Astrocyte (in vitro differentiated cells and primary cell): ENCODE data around the gene MYO19. TPM values are rescaled to one million over a fixed set of nuclear protein-coding genes. Genes with fewer than 3 reads are reported as not detected.
"Not testable (repeated sequence)": the region's sequence is repeated elsewhere in the genome, so short reads cannot be mapped to it uniquely, and the experiment has no call there.

Experiments used
- DNase-seq: peaks from one replicate; pipeline ENCODE4 v3.0.0-alpha.2; 2010; ENCODE audit warnings: low read depth
- FAIRE-seq: peaks from 2 replicates; lab custom pipeline; 2011; peaks lifted over from hg19 to GRCh38; lab: Jason Lieb, UNC
- H2AFZ ChIP-seq: 2 replicates; pipeline ENCODE4 v1.6.0; 2012; ENCODE audit warnings: low read depth, low read length, inconsistent platforms
- H3K27ac ChIP-seq: 2 replicates; pipeline ENCODE4 v1.5.1; 2011; ENCODE audit warnings: low read depth, low read length, inconsistent platforms
- H3K27me3 ChIP-seq: 2 replicates; pipeline ENCODE4 v1.6.0; 2011; ENCODE audit warnings: low read length, inconsistent platforms; ENCODE audit not compliant: insufficient read depth
- H3K36me3 ChIP-seq: 2 replicates; pipeline ENCODE4 v1.5.1; 2011; ENCODE audit warnings: low read length, inconsistent platforms; ENCODE audit not compliant: insufficient read depth
- H3K4me1 ChIP-seq: 2 replicates; pipeline ENCODE4 v1.5.1; 2011; ENCODE audit warnings: low read length, inconsistent platforms; ENCODE audit not compliant: insufficient read depth
- H3K4me2 ChIP-seq: 2 replicates; pipeline ENCODE4 v1.6.0; 2012; ENCODE audit warnings: low read length, inconsistent platforms
- H3K4me3 ChIP-seq: 2 replicates; pipeline ENCODE4 v1.5.1; 2011; ENCODE audit warnings: low read depth, mild to moderate bottlenecking, low read length, inconsistent platforms; ENCODE audit not compliant: insufficient read depth
- H3K79me2 ChIP-seq: 2 replicates; pipeline ENCODE4 v1.6.0; 2012; ENCODE audit warnings: mild to moderate bottlenecking, low read length, inconsistent platforms; ENCODE audit not compliant: insufficient read depth
- H3K9ac ChIP-seq: 2 replicates; pipeline ENCODE4 v1.6.0; 2012; ENCODE audit warnings: mild to moderate bottlenecking, low read length, inconsistent platforms
- H3K9me3 ChIP-seq: 2 replicates; pipeline ENCODE4 v1.5.1; 2012; ENCODE audit warnings: low read depth, mild to moderate bottlenecking, low read length, inconsistent platforms; ENCODE audit not compliant: insufficient read depth
- H4K20me1 ChIP-seq: 2 replicates; pipeline ENCODE4 v1.6.0; 2012; ENCODE audit warnings: low read length, inconsistent platforms; ENCODE audit not compliant: insufficient read depth
- H3K27ac Mint-ChIP-seq: one replicate; pipeline ENCODE4 v1.8.0; 2021; ENCODE audit warnings: mild to moderate bottlenecking, mixed read lengths; ENCODE audit not compliant: unreplicated experiment
- H3K27me3 Mint-ChIP-seq: one replicate; pipeline ENCODE4 v1.8.0; 2021; ENCODE audit warnings: low read depth, mixed read lengths; ENCODE audit not compliant: unreplicated experiment
- H3K36me3 Mint-ChIP-seq: one replicate; pipeline ENCODE4 v1.8.0; 2021; ENCODE audit warnings: low read depth, mixed read lengths; ENCODE audit not compliant: unreplicated experiment
- H3K4me1 Mint-ChIP-seq: one replicate; pipeline ENCODE4 v1.8.0; 2021; ENCODE audit warnings: low read depth, mixed read lengths; ENCODE audit not compliant: unreplicated experiment
- H3K4me3 Mint-ChIP-seq: one replicate; pipeline ENCODE4 v1.8.0; 2021; ENCODE audit warnings: mild to moderate bottlenecking, moderate library complexity, mixed read lengths; ENCODE audit not compliant: unreplicated experiment
- H3K9me3 Mint-ChIP-seq: one replicate; pipeline ENCODE4 v1.8.0; 2021; ENCODE audit warnings: mild to moderate bottlenecking, mixed read lengths; ENCODE audit not compliant: unreplicated experiment
- CTCF ChIP-seq: IDR thresholded peaks from 2 replicates; pipeline ENCODE4 v1.5.1; 2011; ENCODE audit warnings: low read depth, mild to moderate bottlenecking, inconsistent platforms, low read length, moderate library complexity; ENCODE audit not compliant: insufficient read depth
- EZH2 ChIP-seq: IDR thresholded peaks from 2 replicates; pipeline ENCODE4 v1.6.1; 2012; ENCODE audit warnings: mild to moderate bottlenecking, low read length, inconsistent platforms; ENCODE audit not compliant: insufficient read depth
- total RNA-seq: library from RNA; stranded (reverse); gene quantifications from 2 replicates; pipeline ENCODE4 v1.2.1, GENCODE V29; 2021

Gene MYO19
- total RNA-seq, 1 donor from 2014 or later: 42.9 TPM

- Histone ChIP-seq H3K27me3 (peaks cover 10% of the 10 kb centered on the region), H3K36me3 (no peaks in the 10 kb centered on the region), H3K9me3 (no peaks in the 10 kb centered on the region), H3K4me1 (peaks cover 21% of the 10 kb centered on the region), H3K4me3 (no peak overlapping the region), H3K9ac (no peak overlapping the region), H3K27ac (no peak overlapping the region), H3K79me2 (peaks cover 31% of the 10 kb centered on the region), H3K4me2 (no peak overlapping the region), H2AFZ (no peak overlapping the region), H4K20me1 (peaks cover 16% of the 10 kb centered on the region)
- Mint-ChIP-seq H3K27me3 (peaks cover 23% of the 10 kb centered on the region), H3K4me3 (peak overlapping the region; percentile 57), H3K36me3 (peaks cover 2% of the 10 kb centered on the region), H3K9me3 (no peaks in the 10 kb centered on the region), H3K4me1 (peaks cover 1% of the 10 kb centered on the region), H3K27ac (no peak overlapping the region)
- TF ChIP-seq CTCF (no peak), EZH2 (no peak)
- DNase-seq: no peak
- FAIRE-seq: no peak
Observed at GRCh38 chr17:36485027-36485426, 49.6 kb downstream of the MYO19 start.

- not testable (repeated sequence) for H3K4me3 ChIP-seq, H3K9ac ChIP-seq, H3K4me1 Mint-ChIP-seq, H3K4me3 Mint-ChIP-seq, H3K9me3 Mint-ChIP-seq, H3K27me3 ChIP-seq, H3K27ac Mint-ChIP-seq, H3K27ac ChIP-seq, H4K20me1 ChIP-seq, H3K9me3 ChIP-seq, H3K36me3 Mint-ChIP-seq, H3K4me2 ChIP-seq, DNase-seq, H3K36me3 ChIP-seq, FAIRE-seq, H2AFZ ChIP-seq
- peaks cover 29% of the 10 kb centered on the region for H3K27me3 Mint-ChIP-seq
- Histone ChIP-seq H3K79me2 (peaks cover 22% of the 10 kb centered on the region), H3K4me1 (peaks cover 21% of the 10 kb centered on the region)
Observed at GRCh38 chr17:36484021-36484420, 50.6 kb downstream of the MYO19 start.

- no peak for FAIRE-seq
- Histone ChIP-seq H3K27ac (no peak overlapping the region), H3K9me3 (no peaks in the 10 kb centered on the region), H3K4me3 (peak overlapping the region; percentile 34), H3K9ac (no peak overlapping the region), H2AFZ (peak overlapping the region; percentile 92), H4K20me1 (peaks cover 5% of the 10 kb centered on the region), H3K27me3 (peaks cover 10% of the 10 kb centered on the region), H3K36me3 (no peaks in the 10 kb centered on the region), H3K79me2 (peaks cover 10% of the 10 kb centered on the region), H3K4me1 (peaks cover 21% of the 10 kb centered on the region), H3K4me2 (peak overlapping the region; percentile 79)
- peaks cover 1% of the 10 kb centered on the region for H3K4me1 Mint-ChIP-seq
- peak; percentile 39 for DNase-seq
- H3K27ac Mint-ChIP-seq: no peak overlapping the region
- peaks cover 34% of the 10 kb centered on the region for H3K27me3 Mint-ChIP-seq
- TF ChIP-seq CTCF (peak; percentile 50), EZH2 (no peak)
- peak overlapping the region; percentile 18 for H3K4me3 Mint-ChIP-seq
- H3K9me3 Mint-ChIP-seq: no peaks in the 10 kb centered on the region
- peaks cover 2% of the 10 kb centered on the region for H3K36me3 Mint-ChIP-seq
Observed at GRCh38 chr17:36482611-36483504, 51.8 kb downstream of the MYO19 start.
